GM21723 (cell line): Measurements from ENCODE around the gene FRMD3.

Source experiments
- ATAC-seq: cut with Tn5 transposase; IDR thresholded peaks from one replicate; pipeline ENCODE4 v1.9.1; 2021; ENCODE audit warnings: mild to moderate bottlenecking, moderate library complexity; ENCODE audit not compliant: unreplicated experiment

Gene FRMD3

GRCh38 chr9:83434254-83434653 lies 103.9 kb downstream of the FRMD3 start:
- ATAC-seq, result no peak

- no peak for ATAC-seq
Observed at GRCh38 chr9:83433846-83434245, 104.4 kb downstream of the FRMD3 start.

- ATAC-seq, result no peak
Observed at GRCh38 chr9:83432877-83433550, 105.2 kb downstream of the FRMD3 start.

GRCh38 chr9:83432104-83432627 lies 106.0 kb downstream of the FRMD3 start:
- ATAC-seq, result no peak

GRCh38 chr9:83431101-83432060 lies 106.8 kb downstream of the FRMD3 start:
- no peak for ATAC-seq

- ATAC-seq, result no peak
Observed at GRCh38 chr9:83430681-83431080, 107.5 kb downstream of the FRMD3 start.

- no peak for ATAC-seq
Observed at GRCh38 chr9:83429229-83429628, 109.0 kb downstream of the FRMD3 start.

- ATAC-seq, result no peak
Observed at GRCh38 chr9:83425240-83425639, 113.0 kb downstream of the FRMD3 start.

- ATAC-seq, result no peak
Observed at GRCh38 chr9:83424831-83425230, 113.4 kb downstream of the FRMD3 start.

- no peak for ATAC-seq
Observed at GRCh38 chr9:83423815-83424707, 114.1 kb downstream of the FRMD3 start.

- no peak for ATAC-seq
Observed at GRCh38 chr9:83422527-83422926, 115.7 kb downstream of the FRMD3 start.

- no peak for ATAC-seq
Observed at GRCh38 chr9:83420486-83420885, 117.7 kb downstream of the FRMD3 start.

GRCh38 chr9:83419961-83420360 lies 118.2 kb downstream of the FRMD3 start:
- no peak for ATAC-seq

GRCh38 chr9:83418283-83418682 lies 119.9 kb downstream of the FRMD3 start:
- ATAC-seq, result no peak

- ATAC-seq, result no peak
Observed at GRCh38 chr9:83413367-83413766, 124.8 kb downstream of the FRMD3 start.

- no peak for ATAC-seq
Observed at GRCh38 chr9:83410701-83411100, 127.5 kb downstream of the FRMD3 start.

- ATAC-seq, result no peak
Observed at GRCh38 chr9:83406921-83407320, 131.3 kb downstream of the FRMD3 start.

GRCh38 chr9:83405759-83406158 lies 132.4 kb downstream of the FRMD3 start:
- no peak for ATAC-seq

GRCh38 chr9:83403527-83404238 lies 134.5 kb downstream of the FRMD3 start:
- no peak for ATAC-seq

- ATAC-seq, result no peak
Observed at GRCh38 chr9:83401328-83401900, 136.8 kb downstream of the FRMD3 start.
